Endothelial cell of umbilical vein (primary cell): ENCODE measurements around the gene TPK1. TPM values are rescaled to one million over a fixed set of nuclear protein-coding genes. Genes with fewer than 3 reads are reported as not detected.

Experiments used
- BruUV-seq: library from RNA; stranded (reverse); fragments of 400-500 nt; replicated peaks from 2 replicates; lab custom pipeline; 2021; lab: Mats Ljungman, UMichigan
- CTCF ChIA-PET: fragments of 300-600, 350-600 bp; sonication (Branson Sonifier 250); formaldehyde crosslinking; loops from one replicate; lab custom pipeline; 2021; ENCODE audit warnings: antibody characterized with exemption, inconsistent platforms; lab: Charles Lee
- POLR2A ChIA-PET: fragments of 300-600, 350-600 bp; sonication (Branson Sonifier 250); formaldehyde crosslinking; loops from one replicate; lab custom pipeline; 2021; ENCODE audit warnings: antibody characterized with exemption, inconsistent platforms; lab: Charles Lee
- DNase-seq: peaks from one replicate; pipeline ENCODE4 v3.0.0-alpha.2; 2011; ENCODE audit warnings: low read depth, low spot score
- FAIRE-seq: peaks from 2 replicates; lab custom pipeline; 2011; peaks lifted over from hg19 to GRCh38; lab: Jason Lieb, UNC
- H2AFZ ChIP-seq: 2 replicates; pipeline ENCODE4 v1.6.0; 2012; ENCODE audit warnings: low read depth, low read length, control low read depth, inconsistent platforms
- H3K27ac ChIP-seq: 2 replicates; pipeline ENCODE4 v1.5.1; 2011; ENCODE audit warnings: low read depth, mild to moderate bottlenecking, control low read depth, low read length, moderate library complexity; ENCODE audit not compliant: insufficient read depth
- H3K27me3 ChIP-seq, 2 experiments: 2 replicates each; pipeline versions ENCODE4 v1.6.0 to v1.6.1; 2011; ENCODE audit warnings: low read length in 2 of 2, mixed read lengths in 1 of 2; ENCODE audit not compliant: control insufficient read depth in 2 of 2, insufficient read depth in 2 of 2
- H3K36me3 ChIP-seq, 2 experiments: 2 replicates in 1 of 2; 3 replicates in 1 of 2; pipeline ENCODE4 v1.5.1; 2011; ENCODE audit warnings: low read length in 2 of 2, mild to moderate bottlenecking in 1 of 2, moderate library complexity in 1 of 2; ENCODE audit not compliant: control insufficient read depth in 2 of 2, insufficient read depth in 2 of 2; ENCODE audit errors: extremely low read depth in 1 of 2
- H3K4me1 ChIP-seq: 3 replicates; pipeline ENCODE4 v1.5.1; 2011; ENCODE audit warnings: mild to moderate bottlenecking, low read length; ENCODE audit not compliant: control insufficient read depth, insufficient read depth; ENCODE audit errors: extremely low read depth
- H3K4me2 ChIP-seq: 2 replicates; pipeline ENCODE4 v1.6.1; 2011; ENCODE audit warnings: low read length, control low read depth, mixed read lengths; ENCODE audit not compliant: insufficient read depth
- H3K4me3 ChIP-seq, 3 experiments: fragments of 200-600 bp in 1 of 3; sonication (generic), shearing (Covaris generic) in 1 of 3; replicated peaks in 1 of 3; 2 replicates each; pipeline ENCODE4 v1.5.1; 2011 to 2016; ENCODE audit warnings: control low read depth in 3 of 3, low read length in 3 of 3, mild to moderate bottlenecking in 2 of 3, inconsistent platforms in 1 of 3, low read depth in 1 of 3, moderate library complexity in 1 of 3; ENCODE audit not compliant: insufficient read depth in 1 of 3
- H3K79me2 ChIP-seq: 2 replicates; pipeline ENCODE4 v1.6.0; 2012; ENCODE audit warnings: low read length, inconsistent platforms; ENCODE audit not compliant: control insufficient read depth, insufficient read depth
- H3K9ac ChIP-seq: replicated peaks from 2 replicates; pipeline ENCODE3; 2011; ENCODE audit warnings: low read length, control low read depth; ENCODE audit not compliant: insufficient read depth; ENCODE audit errors: extremely low read depth
- H3K9me1 ChIP-seq: replicated peaks from 3 replicates; pipeline ENCODE4 v1.6.0; 2011; ENCODE audit warnings: mild to moderate bottlenecking, low read length; ENCODE audit not compliant: control insufficient read depth, insufficient read depth; ENCODE audit errors: extremely low read depth
- H3K9me3 ChIP-seq: replicated peaks from 2 replicates; pipeline ENCODE4 v1.5.1; 2012; ENCODE audit warnings: low read length, inconsistent platforms; ENCODE audit not compliant: control insufficient read depth, insufficient read depth
- H4K20me1 ChIP-seq: replicated peaks from 2 replicates; pipeline ENCODE3; 2011; ENCODE audit warnings: mild to moderate bottlenecking, low read length; ENCODE audit not compliant: control insufficient read depth, insufficient read depth; ENCODE audit errors: extremely low read depth
- EZH2 ChIP-seq: IDR thresholded peaks from 2 replicates; pipeline ENCODE4 v1.6.1; 2012; ENCODE audit warnings: borderline replicate concordance, low read depth, mild to moderate bottlenecking, moderate library complexity, low read length, inconsistent platforms; ENCODE audit not compliant: severe bottlenecking
- FOS ChIP-seq: IDR thresholded peaks from 2 replicates; pipeline ENCODE4 v1.6.1; 2011; ENCODE audit warnings: mild to moderate bottlenecking, low read length, moderate library complexity, borderline replicate concordance; ENCODE audit not compliant: insufficient read depth
- GATA2 ChIP-seq: IDR thresholded peaks from 2 replicates; pipeline ENCODE4 v1.7.0; 2011; ENCODE audit warnings: low read depth, mild to moderate bottlenecking, moderate library complexity, mixed read lengths, low read length; ENCODE audit not compliant: insufficient read length, insufficient read depth
- JUN ChIP-seq: IDR thresholded peaks from 2 replicates; pipeline ENCODE4 v1.6.1; 2011; ENCODE audit warnings: borderline replicate concordance, low read depth; ENCODE audit not compliant: insufficient read length, insufficient read depth
- MYC ChIP-seq: IDR thresholded peaks from one replicate; pipeline ENCODE4 v1.6.1; 2011; ENCODE audit warnings: mild to moderate bottlenecking, low read depth, low read length
- POLR2A ChIP-seq: IDR thresholded peaks from 2 replicates; pipeline ENCODE4 v1.6.1; 2012; ENCODE audit warnings: low read depth, mild to moderate bottlenecking, control low read depth, low read length
- POLR2AphosphoS5 ChIP-seq: IDR thresholded peaks from 2 replicates; pipeline ENCODE4 v1.6.1; 2012; ENCODE audit warnings: low read depth, mild to moderate bottlenecking, control low read depth, low read length, moderate library complexity; ENCODE audit not compliant: insufficient read depth
- dilution Hi-C: fragments of 300-500 bp; cut with MboI; formaldehyde crosslinking; loops from one replicate; pipeline ENCODE4 v1.15.0; 2019; ENCODE audit warnings: low sequenced_read_pairs; ENCODE audit not compliant: extremely low pct_ligation_motif_present
- intact Hi-C: fragments of 100-400 bp; cut with micrococcal nuclease; formaldehyde crosslinking; loops from one replicate; pipeline ENCODE4 v1.10.0; 2022
- polyA plus RNA-seq, 4 experiments: library from polyadenylated mRNA; depleted of rRNA in 3 of 4; stranded (reverse) in 3 of 4; unstranded in 1 of 4; fragments of >200 nt; gene quantifications; 2 replicates each; pipeline versions ENCODE4 v1.2.1 to v1.2.3, GENCODE V29; 2011 to 2012; ENCODE audit warnings: missing spikeins in 1 of 4
- total RNA-seq: library from RNA; stranded (reverse); gene quantifications from 2 replicates; pipeline ENCODE4 v1.2.3, GENCODE V29; 2021
- TF ChIP-seq, protein P1 (sequence below), 2 donors: IDR thresholded peaks; 1 replicate in 1 of 2; 2 replicates in 1 of 2; pipeline ENCODE4 v1.5.1; 2011; ENCODE audit warnings: low read length in 2 of 2, mild to moderate bottlenecking in 2 of 2, moderate library complexity in 2 of 2, control low read depth in 1 of 2, inconsistent platforms in 1 of 2, low read depth in 1 of 2; ENCODE audit not compliant: insufficient read depth in 1 of 2; ENCODE audit errors: extremely low read depth in 1 of 2
- TF ChIP-seq, protein P2 (sequence below): IDR thresholded peaks from 2 replicates; pipeline ENCODE4 v1.6.1; 2011; ENCODE audit not compliant: insufficient read depth, insufficient read length

Gene TPK1
- total and polyA plus RNA-seq, 2 donors (not counting 3 experiments of a cell fraction or from before 2014, with no cell fraction given): 7.5 to 9.3 TPM

DNA sequence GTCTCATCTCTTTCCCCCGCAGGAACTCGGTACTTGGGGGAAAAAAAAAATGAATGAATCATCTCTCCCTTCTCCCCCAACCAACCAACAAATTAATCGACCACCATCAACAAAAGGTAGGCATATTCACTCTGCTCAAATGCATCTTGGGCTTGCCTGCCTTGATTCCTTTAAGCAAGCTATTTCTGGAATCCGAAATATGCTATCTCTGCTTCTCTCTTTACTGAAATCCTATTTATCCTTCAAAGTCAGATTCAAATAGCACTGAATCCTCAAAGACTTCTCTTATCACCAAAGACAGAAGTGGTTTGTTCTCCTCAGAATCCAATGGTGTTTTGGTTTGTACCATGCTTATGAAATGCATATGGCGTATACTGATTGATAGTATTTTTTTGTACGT is 49.6 kb upstream of the TPK1 start:
- H3K4me2 ChIP-seq: no peak overlapping the region
- H3K36me3 ChIP-seq: no peaks in the 10 kb centered on the region
- no peak for TF ChIP-seq POLR2A
- TF ChIP-seq FOS: no peak
- TF ChIP-seq, protein P1, sequence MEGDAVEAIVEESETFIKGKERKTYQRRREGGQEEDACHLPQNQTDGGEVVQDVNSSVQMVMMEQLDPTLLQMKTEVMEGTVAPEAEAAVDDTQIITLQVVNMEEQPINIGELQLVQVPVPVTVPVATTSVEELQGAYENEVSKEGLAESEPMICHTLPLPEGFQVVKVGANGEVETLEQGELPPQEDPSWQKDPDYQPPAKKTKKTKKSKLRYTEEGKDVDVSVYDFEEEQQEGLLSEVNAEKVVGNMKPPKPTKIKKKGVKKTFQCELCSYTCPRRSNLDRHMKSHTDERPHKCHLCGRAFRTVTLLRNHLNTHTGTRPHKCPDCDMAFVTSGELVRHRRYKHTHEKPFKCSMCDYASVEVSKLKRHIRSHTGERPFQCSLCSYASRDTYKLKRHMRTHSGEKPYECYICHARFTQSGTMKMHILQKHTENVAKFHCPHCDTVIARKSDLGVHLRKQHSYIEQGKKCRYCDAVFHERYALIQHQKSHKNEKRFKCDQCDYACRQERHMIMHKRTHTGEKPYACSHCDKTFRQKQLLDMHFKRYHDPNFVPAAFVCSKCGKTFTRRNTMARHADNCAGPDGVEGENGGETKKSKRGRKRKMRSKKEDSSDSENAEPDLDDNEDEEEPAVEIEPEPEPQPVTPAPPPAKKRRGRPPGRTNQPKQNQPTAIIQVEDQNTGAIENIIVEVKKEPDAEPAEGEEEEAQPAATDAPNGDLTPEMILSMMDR (IDR thresholded peaks at IDR 0.05; ENCODE audit: extremely low read depth in 1 of 2, insufficient read depth in 1 of 2, low read depth in 1 of 2, low read length in 2 of 2): no peak
- TF ChIP-seq, protein P2, sequence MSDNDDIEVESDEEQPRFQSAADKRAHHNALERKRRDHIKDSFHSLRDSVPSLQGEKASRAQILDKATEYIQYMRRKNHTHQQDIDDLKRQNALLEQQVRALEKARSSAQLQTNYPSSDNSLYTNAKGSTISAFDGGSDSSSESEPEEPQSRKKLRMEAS: no peak
- TF ChIP-seq MYC: no peak
- no peak for TF ChIP-seq JUN
- no peak for TF ChIP-seq EZH2
- TF ChIP-seq GATA2: no peak
- no peak for TF ChIP-seq POLR2AphosphoS5
- no peak for DNase-seq
- CTCF ChIA-PET: no interaction called here
- H3K9me3 ChIP-seq: no peaks in the 10 kb centered on the region
- no peaks in the 10 kb centered on the region for H3K27me3 ChIP-seq
- POLR2A ChIA-PET: no interaction called here
- H3K9me1 ChIP-seq: no peaks in the 10 kb centered on the region
- H3K27ac ChIP-seq: no peak overlapping the region
- H3K9ac ChIP-seq: no peak overlapping the region
- H3K4me3 ChIP-seq: no peak overlapping the region
- H3K79me2 ChIP-seq: no peaks in the 10 kb centered on the region
- no peaks in the 10 kb centered on the region for H3K4me1 ChIP-seq
- FAIRE-seq: no peak
- H4K20me1 ChIP-seq: no peaks in the 10 kb centered on the region
- intact Hi-C loops (no loop called here), dilution Hi-C loops (no loop called here)
- no TSS peak for BruUV-seq
- no peak overlapping the region for H2AFZ ChIP-seq
